GM18909 (cell line): Measurements from ENCODE around the gene QRICH2.
"Not testable (repeated sequence)": the region's sequence is repeated elsewhere in the genome, so short reads cannot be mapped to it uniquely, and the experiment has no call there.

Experiments used
- ATAC-seq: cut with Tn5 transposase; IDR thresholded peaks from one replicate; pipeline ENCODE4 v1.9.1; 2021; ENCODE audit warnings: mild to moderate bottlenecking; ENCODE audit not compliant: unreplicated experiment, poor library complexity

Gene QRICH2

GRCh38 chr17:76333673-76334505 is 25.8 kb upstream of the QRICH2 start:
- ATAC-seq: no peak

- ATAC-seq: no peak
Observed at GRCh38 chr17:76331083-76331482, 23.0 kb upstream of the QRICH2 start.

- no peak for ATAC-seq
Observed at GRCh38 chr17:76329664-76330063, 21.6 kb upstream of the QRICH2 start.

DNA sequence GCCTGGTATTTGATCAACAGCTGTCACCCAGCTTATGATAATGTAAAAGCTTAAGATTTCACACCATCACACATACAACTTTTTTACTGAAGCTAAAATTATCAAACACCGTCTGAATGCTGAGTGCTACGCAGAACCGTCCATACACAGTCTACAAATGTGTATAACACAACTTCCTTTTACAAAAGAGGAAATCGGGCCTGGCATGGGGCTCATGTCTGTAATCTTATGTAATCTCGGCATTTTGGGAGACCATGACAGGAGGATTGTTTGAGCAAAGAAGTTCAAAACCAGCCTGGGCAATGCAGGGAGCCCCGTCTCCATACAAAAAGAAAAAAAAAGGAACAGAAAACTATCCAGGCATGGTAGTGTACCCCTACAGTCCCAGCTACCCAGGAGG is 19.6 kb upstream of the QRICH2 start:
- ATAC-seq: no peak

DNA sequence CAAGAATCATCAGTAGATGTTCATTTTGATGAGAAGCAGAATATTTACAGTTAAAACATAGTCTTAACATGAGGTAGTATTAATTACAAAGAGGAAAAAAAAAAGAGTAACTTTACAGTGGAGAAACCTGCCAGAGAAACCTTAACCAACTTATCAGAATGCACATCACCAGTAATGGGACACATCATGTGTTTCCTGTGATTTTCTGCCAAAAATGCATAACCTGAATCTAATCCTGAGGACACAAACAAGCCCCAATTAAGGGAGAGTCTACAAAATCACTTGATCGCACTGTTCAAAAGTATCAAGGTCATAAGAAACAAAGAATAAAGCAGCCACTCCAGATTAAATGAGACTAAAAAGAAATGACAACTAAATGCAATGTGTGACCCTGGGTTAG is 18.2 kb upstream of the QRICH2 start:
- no peak for ATAC-seq

- ATAC-seq: no peak
Observed at GRCh38 chr17:76318586-76318985, 10.5 kb upstream of the QRICH2 start.

- ATAC-seq: no peak
Observed at GRCh38 chr17:76317535-76317934, 9.5 kb upstream of the QRICH2 start.

DNA sequence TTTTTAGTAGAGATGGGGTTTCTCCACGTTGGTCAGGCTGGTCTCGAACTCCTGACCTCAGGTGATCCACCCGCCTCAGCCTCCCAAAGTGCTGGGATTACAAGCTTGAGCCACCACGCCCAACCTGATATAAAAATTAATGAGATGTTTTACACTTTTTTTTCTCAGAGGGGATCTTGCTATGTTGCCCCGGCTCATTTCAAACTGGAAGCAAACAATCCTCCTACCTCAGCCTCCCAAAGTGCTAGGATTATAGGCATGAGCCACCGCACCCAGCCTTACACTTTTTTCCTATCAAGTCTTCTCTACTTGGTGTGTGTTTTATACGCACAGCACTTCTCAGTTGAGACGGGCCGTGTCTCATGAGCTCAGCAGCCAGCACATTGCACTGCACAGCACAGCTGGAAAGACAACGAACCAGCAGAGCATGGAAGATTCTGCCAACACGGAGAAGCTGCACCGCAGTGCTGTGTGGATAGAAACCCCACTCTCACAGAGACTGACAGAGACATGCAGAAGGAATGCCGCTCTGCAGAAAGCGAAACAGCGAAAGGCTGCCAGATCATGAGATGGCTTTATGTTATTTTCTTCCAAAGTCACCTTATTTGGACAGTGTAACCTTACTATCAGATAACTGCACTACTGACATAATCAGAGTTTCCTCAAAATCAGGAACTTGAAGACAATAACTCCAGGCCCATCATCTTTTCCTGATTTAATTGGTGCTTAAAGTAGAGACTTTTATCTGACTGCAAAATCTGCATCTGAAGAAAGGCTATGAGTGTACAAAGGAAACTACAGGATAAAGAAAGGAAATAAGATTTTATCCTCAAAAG is 6.5 kb upstream of the QRICH2 start:
- ATAC-seq: no peak

DNA sequence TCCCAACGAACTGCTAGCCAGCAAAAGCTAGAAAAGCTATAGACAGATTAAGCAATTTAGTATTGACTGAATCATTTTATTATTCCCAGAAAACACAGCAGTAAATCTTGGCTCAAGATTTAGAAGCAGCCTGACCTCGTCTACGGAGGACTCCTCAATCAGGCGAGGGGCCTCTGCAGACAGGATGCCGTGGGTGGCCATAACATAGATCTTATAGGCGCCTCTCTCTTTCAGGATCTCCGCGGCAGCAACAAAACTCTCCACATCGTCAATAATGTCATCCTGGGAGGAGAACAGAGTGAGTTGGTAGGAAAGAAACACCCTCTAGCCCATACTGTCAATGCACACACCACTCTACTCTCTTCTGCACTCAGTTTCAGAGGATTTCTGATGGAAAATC is 4.7 kb upstream of the QRICH2 start:
- no peak for ATAC-seq

- ATAC-seq: no peak
Observed at GRCh38 chr17:76309461-76309860, 1.4 kb upstream of the QRICH2 start.

DNA sequence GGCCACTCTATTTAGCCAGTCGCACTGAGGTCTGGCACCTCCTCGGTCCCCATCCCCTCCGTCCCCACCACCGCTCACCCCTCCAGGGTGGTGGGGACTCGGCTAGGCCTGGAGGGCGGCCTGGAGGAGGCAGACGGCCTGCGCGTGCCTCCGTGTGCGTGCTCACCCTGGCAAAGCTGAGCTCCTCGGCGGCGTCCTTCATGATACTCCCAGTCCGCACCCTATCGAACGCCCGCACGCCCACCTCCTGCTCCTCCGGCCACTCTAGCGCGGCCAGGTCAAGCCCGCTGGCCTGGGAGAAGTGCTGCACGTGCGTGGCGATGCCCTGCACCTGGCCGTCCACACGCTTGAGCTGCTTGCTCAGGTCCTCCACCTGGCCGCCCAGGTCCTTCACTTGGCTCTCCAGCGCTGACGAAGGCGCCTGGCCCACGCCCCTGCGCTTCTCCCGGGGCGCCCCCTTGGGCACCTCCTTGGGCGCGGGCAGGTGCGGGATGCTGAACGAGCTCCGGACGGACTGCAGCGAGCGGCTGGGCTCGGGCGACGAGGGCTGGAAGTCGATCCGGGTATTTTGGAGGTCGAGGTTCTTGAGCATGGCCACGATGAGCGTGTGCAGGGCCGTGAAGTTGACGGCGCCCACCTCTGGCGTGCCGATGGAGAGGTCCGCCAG is 644 bp downstream of the QRICH2 start:
- ATAC-seq: no peak

DNA sequence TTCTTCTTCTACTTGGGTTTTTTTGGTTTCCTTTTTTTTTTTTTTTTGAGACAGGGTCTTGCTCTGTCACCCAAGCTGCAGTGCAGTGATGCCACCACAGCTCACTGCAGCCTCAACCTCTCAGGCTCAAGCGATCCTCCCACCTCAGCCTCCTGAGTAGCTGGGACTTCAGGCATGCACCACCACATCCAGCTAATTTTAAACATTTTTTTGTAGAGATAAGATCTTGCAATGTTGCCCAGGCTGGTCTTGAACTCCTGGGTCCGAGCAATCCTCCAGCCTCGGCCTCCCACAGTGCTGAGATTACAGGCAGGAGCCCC is 3.0 kb downstream of the QRICH2 start:
- not testable (repeated sequence) for ATAC-seq

DNA sequence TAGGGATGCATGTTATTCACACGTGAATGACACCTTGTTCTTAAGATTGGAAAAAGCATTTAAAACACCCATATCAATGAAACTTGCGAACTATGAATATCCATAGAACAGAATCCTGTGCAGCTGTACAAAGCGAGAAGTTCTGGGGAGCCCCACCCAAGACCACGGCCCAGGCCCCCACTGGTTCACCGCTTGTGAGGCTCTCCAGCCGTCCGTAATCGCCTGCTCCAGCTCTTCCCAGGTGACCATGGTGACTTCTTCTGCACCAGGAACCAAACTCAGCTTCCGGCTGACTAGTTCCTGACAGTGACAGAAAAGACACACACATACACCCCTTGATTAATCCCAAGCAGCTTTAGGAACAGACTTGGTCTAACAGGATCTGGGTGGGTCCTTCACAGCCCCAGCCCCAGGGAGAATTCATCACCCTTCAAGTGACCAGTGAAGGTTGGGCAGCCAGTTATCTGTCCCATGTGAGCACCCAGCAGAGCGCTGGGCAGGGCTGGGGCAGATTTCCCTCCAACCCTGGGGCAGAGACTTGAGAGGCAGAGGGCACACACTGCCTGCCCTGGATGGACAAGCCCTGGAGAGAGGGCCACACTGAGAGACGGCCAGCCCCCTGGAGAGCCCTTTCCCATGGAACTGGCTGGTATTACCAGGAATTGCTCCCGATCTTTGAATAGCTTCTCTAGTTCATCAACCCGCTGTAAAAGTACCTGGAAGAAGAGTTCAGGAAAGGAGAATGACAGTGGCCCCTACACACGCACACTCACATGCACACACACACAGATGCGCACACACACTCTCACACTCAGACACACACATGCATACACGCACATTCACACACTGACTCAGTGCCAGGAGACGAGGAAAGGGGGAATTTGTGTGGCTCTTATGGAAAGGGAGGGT is 3.6 kb downstream of the QRICH2 start:
- no peak for ATAC-seq

GRCh38 chr17:76297436-76297835 is 10.6 kb downstream of the QRICH2 start:
- no peak for ATAC-seq

DNA sequence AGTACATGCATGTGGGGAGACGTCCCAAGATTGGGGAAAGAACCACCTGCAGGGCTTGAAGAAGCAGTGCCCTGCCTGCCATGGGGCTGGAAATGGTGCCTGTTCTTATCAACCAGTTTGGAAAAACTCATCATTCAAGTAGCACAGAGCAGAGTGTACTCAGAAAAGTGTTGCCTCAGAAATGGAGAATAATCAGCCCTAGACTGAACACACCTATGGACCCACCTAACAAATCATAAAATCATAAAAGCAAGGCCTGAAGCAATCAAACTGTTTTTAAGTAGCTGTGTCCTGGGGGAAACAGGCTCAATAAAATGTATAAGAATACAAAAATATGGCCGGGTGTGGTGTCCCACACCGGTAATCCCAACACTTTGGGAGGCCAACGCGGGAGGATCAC is 11.2 kb downstream of the QRICH2 start:
- ATAC-seq: no peak

DNA sequence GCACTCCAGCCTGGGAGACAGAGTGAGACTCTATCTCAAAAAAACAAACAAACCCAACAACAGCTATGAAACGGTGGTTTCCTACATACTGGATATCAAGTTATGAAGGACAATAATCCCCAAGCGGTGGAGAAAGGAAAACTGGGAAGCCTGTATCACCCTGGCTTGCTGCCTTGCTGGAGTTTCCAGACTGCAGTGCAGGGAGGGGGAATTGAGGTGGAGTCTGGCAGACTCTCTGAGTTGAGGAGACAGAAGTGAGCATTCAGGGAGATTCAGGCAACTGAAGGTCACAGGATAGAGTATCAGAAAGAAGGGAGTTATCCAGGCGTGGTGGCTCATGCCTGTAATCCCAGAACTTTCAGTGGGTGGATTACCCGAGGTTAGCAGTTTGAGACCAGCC is 11.9 kb downstream of the QRICH2 start:
- ATAC-seq: no peak

- no peak for ATAC-seq
Observed at GRCh38 chr17:76293106-76293505, 15.0 kb downstream of the QRICH2 start.

GRCh38 chr17:76292567-76292966 is 15.5 kb downstream of the QRICH2 start:
- ATAC-seq: no peak

GRCh38 chr17:76281573-76282371 is 26.3 kb downstream of the QRICH2 start:
- ATAC-seq: no peak
